ENCODE measurements around the gene TPRG1L.
"Not testable (repeated sequence)": the region's sequence is repeated elsewhere in the genome, so short reads cannot be mapped to it uniquely, and the experiment has no call there.

The TPRG1L gene

DNA sequence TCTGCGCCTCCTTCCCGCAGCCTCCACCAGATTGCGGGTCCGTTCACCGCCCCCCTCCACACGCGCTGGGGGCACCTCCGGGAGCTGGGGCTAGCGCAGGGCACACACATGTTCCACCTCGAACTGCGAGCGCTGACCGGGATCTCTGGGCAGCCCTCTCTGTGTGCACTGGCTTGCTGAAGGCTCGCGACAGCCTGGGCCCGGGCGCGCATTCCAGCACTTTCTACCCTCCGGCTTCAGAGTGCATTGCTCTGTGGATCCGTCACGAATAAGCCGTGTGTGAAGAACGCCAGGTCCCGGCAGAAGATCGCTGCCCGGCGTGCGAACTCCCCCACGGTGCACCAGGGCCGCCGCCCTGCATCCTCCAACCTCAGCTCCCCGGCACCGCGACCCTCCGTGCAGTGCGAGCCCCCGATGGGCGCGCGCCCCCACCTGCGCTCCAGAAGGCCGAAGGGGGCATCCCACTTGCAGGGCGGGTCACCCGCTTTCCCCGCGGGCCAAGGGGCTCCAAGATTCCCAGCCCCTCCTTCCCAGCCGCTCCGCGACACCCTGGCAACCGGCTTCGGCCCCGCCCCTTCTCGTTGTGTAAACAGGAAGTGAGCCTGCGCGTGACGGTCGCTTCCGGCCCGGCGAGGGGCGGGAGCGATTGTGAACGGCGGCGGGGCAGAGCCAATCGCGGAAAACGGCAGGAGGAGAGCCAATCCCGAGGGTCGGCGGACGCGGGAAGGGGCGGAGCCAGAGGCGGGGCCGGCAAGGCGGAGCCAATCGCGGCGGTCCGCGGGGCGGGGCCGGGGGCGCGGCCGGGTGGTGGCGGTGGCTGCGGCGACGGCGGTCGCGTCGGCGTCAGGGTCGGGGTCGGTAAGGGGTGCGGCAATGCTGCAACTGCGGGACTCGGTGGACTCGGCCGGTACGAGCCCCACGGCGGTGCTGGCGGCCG, at the start of gene TPRG1L:
Gene TPRG1L (plus strand): TSS at position 816 of the 937 bp plus-strand sequence. CDS start 58 bp downstream, at position 874.
- no peak for DNase-seq (ENCODE audit: low read depth, low spot score)

GRCh38 chr1:3575515-3575914, 49.3 kb upstream of the TPRG1L start:
- DNase-seq (ENCODE audit: low read depth, low spot score) = not testable (repeated sequence)

DNA sequence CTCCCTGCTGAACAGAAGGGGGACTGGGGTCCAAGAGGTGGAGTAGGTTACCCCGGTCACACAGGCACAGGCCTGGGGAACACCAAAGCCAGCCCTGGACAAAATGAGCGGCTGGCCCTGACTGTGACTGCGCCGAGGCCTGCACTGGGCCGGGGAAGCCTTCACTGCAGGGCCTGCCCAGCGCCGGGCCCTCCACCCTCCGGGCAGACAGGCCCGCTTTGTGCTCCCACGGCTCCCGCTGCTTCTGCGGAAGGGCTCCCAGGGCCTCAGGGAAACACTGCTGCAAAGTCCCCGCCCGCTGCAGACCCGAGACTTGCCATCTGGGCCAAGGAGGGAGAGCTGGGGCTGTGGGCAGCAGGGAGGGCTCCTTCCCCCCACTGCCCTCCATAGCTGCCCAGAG, 48.8 kb upstream of the TPRG1L start:
- no peak for DNase-seq (ENCODE audit: low read depth, low spot score)

DNA sequence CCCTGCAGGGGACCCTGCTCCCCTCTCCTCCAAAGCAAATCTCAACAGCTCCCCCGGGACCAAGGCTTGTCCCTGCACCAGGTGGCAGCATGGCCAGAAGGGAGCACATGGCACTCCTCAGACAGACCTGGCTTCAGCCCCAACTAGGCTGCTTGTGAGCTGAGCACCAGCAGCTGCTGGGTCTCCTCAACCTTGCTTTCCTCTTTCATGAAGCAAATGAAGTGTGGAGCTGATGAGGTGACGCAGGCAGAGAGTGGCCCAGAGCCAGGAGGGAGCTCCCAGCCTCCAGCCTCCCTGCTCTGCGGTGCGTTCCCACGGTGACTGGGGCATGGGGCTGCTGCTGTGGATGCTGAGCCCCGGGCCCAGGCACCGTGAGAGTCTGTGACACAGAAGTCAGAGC, 47.5 kb upstream of the TPRG1L start:
- DNase-seq (ENCODE audit: low read depth, low spot score) = no peak

GRCh38 chr1:3577711-3578432, 46.9 kb upstream of the TPRG1L start:
- no peak for DNase-seq (ENCODE audit: low read depth, low spot score)

DNA sequence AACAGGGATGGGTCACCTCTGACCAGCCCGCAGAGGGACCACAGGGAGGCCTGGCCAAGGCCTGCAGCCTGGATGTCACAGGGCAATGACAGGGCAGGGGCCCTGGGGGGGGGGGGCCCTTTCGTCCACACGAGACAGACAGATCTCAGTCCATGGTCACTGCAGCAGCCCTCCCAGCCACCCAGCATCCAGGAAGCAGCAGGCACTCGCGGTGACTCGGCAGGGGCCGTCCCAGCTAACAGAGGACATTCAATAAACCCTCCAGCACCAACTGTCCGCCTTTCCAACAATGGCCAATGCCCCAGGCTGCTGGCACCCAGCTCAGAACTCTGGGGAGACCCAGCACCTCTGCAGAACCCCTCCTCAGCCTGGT, 46.4 kb upstream of the TPRG1L start:
- DNase-seq (ENCODE audit: low read depth, low spot score) = no peak

DNA sequence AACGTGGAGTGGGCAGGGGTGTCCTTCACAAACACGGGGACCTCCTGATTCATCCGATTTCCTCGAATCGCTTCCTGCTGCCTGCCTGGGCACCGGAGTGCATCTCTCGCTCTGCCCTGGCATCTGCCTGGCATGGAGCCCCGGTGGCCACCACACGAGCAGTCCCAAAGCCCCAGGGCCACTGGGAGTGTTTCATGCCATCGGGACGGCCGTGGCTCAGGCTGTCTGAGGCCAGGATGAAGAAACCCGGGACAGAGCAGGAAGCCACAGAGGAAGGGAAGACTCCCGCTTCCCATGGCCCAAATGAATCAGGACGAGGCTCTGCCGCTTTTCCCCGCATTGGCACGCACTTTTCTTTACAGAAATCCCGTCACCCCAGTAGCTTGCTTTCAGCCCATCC, 45.9 kb upstream of the TPRG1L start:
- DNase-seq (ENCODE audit: low read depth, low spot score) = no peak

DNA sequence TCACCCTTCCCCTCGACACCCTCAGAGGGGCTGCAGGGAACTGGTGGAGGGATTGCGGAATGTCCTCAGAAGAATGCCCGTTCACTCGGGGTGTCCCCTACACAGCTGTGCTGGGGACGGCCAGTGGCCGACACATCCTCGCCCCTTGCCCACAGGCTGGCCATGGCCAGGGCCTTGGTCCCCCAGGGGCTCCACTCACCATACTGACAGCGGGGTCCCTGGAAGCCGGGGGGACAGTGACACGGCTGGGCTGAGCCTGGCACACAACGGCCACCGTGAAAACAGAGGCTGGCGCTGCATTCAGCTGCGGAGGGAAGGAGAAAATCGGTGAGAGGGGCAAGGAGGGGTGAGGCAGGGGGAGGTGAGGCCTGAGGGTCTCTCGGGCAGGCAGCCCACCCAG, 45.2 kb upstream of the TPRG1L start:
- DNase-seq (ENCODE audit: low read depth, low spot score) = no peak

DNA sequence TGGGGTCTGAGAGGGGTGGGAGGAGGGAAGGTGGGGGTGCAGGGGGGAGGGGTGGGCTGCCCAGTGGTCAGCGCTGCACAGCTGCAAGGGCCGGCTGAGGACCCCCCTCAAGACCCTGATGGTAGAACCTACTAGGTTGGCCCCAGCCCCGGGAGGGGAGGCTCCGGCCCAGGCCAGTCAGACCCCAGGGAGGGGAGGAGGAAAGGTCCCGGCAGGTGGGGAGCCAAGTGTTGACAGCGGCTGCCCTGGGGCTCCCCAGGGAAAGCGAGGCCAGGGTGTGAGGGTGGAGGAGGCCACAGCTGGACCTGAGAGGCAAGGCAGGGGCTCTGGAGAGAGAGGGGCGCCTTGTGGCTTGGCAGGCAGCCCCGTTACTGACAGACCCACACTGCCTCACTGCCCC, 44.6 kb upstream of the TPRG1L start:
- DNase-seq (ENCODE audit: low read depth, low spot score) = no peak

DNA sequence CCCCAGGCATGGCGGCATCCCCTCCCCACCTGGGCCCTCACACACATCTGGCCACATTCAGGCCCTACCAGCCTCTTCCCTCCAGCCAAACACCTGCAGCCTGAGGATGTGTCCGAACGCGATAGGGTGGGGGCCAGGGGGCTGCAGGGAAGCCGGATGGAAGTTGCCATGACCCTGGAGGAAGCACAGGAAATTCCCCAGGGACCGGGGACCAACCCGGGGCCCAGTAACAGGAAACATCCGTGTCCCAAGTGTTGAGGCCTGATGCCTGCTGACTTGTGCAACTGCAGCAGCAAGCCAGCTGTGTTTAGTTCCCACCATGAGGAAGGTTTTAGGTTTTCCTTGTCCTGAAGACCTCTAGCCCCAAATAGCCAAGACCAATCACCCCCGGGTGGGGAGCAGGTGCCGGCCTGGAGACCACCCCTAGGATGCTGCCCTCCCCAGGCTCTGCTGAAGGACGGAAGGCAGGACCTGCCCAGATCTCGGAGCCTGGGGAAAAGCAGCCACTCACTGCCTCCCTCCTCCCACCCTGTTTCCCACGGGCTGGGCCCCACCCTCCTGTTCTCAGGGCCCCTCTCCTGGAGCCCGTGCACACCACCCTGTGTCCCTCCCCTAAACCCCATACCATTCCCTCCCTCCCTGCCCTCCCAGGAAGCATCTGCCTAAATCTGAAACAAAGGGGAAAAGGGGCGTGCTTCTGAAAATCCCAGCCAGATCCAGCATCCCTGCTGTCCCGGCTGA, 43.3 kb upstream of the TPRG1L start:
- no peak for DNase-seq (ENCODE audit: low read depth, low spot score)

DNA sequence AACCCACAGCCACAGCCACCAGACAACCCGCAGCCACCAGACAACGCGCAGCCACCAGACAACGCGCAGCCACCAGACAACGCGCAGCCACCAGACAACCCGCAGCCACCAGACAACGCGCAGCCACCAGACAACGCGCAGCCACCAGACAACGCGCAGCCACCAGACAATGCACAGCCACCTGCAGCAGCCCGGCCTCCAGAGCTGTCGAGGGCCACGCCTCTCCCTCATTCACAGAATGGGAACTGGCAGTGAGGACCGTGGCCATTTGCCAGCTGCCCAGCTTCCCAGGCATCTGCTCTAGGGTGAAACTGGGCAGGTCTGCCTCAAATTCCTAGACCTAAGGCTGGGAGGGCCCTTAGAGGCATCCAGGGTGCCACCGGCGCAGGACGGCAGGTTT, 41.1 kb upstream of the TPRG1L start:
- not testable (repeated sequence) for DNase-seq (ENCODE audit: low read depth, low spot score)

GRCh38 chr1:3584915-3585314, 39.9 kb upstream of the TPRG1L start:
- no peak for DNase-seq (ENCODE audit: low read depth, low spot score)

DNA sequence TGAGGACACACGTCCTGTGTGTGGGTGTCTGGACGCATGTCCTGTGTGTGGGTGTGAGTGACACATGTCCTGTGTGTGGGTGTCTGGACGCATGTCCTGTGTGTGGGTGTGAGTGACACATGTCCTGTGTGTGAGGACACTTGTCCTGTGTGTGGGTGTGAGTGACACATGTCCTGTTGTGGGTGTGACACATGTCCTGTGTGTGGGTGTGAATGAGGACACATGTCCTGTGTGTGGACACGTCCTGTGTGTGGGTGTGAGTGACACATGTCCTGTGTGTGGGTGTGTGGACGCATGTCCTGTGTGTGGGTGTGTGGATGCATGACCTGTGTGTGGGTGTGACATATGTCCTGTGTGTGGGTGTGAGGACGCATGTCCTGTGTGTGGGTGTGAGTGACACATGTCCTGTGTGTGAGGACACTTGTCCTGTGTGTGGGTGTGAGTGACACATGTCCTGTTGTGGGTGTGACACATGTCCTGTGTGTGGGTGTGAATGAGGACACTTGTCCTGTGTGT, 39.4 kb upstream of the TPRG1L start:
- not testable (repeated sequence) for DNase-seq (ENCODE audit: low read depth, low spot score)

GRCh38 chr1:3585940-3586568, 38.8 kb upstream of the TPRG1L start:
- DNase-seq (ENCODE audit: low read depth, low spot score) = no peak

DNA sequence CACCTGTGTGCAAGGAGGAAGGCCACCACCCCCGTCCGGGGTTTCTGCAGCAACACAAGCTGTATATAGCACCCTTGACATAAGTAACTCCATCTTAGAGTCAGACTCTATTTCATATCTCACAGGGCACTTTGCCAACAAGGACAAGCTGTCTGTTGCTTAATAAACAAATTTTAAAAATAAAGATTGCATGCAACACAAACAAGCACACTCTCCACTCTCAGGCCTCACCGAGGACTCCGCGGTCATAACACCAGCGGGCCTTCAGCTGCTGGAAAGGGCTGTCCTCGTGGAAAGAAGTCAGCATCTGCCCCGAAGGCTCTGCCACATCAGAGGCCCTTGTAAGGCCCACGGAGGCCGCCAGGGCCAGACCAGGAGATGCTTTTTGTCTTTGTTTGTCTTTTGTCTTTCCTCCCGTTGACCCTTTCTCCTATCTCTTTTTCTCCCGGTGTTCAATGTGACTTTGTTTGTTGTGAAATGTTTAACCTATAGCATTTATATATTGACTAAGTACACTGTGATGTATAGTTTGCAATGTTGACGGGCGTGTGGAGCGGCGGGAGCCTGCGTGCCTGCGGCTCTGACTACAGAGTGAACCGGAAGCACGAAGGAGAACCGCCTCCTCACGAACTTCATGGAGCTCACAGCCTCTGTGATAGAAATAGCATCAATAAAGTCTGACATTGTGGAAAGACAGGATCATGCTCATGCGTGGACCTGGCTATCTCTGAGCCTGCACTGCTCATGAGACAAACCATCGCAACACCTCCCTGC, 37.6 kb upstream of the TPRG1L start:
- DNase-seq (ENCODE audit: low read depth, low spot score) = no peak

DNA sequence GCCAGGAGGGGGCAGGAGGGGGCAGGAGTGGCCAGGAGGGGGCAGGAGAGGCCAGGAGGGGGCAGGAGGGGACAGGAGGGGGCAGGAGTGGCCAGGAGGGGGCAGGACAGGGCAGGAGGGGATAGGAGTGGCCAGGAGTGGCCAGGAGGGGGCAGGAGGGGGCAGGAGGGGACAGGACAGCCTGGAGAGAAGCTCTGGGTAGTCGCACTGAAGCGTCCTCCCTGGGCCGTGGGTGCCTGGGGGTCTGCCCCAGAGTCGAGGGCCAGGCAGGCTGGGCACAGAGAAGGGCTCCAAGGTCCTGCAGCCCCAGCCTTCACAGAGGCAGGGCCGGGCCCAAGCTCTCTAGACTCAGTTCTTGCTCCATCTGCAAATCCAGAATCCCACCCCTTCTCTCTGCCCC, 36.4 kb upstream of the TPRG1L start:
- no peak for DNase-seq (ENCODE audit: low read depth, low spot score)

GRCh38 chr1:3590139-3590763, 34.6 kb upstream of the TPRG1L start:
- no peak for DNase-seq (ENCODE audit: low read depth, low spot score)

- no peak for DNase-seq (ENCODE audit: low read depth, low spot score)
Observed at GRCh38 chr1:3590951-3591865, 33.6 kb upstream of the TPRG1L start.

DNA sequence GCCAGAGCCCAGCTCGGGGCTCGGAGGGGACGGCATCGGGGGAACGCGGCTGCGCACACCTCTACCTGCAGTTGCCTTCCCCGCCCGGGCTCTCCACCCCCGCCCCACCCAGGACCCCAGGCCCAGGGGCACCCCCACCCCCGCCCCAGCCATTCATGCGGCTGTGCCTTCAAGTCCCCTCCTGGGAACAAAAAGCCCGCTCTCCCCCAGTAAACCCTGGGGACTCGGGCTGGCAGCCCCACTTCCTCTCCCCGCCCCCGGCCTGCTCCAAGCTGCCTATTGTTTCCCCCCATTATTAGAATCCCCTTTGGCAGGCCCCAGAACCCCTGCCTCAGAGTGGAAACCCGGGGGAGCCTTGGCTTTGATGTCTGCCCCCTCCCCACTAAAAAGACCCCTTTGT, 31.5 kb upstream of the TPRG1L start:
- no peak for DNase-seq (ENCODE audit: low read depth, low spot score)

Measured in iPS DF 19.7 (cell line).